Measurements from ENCODE around the gene ESRRA.

The ESRRA gene

DNA sequence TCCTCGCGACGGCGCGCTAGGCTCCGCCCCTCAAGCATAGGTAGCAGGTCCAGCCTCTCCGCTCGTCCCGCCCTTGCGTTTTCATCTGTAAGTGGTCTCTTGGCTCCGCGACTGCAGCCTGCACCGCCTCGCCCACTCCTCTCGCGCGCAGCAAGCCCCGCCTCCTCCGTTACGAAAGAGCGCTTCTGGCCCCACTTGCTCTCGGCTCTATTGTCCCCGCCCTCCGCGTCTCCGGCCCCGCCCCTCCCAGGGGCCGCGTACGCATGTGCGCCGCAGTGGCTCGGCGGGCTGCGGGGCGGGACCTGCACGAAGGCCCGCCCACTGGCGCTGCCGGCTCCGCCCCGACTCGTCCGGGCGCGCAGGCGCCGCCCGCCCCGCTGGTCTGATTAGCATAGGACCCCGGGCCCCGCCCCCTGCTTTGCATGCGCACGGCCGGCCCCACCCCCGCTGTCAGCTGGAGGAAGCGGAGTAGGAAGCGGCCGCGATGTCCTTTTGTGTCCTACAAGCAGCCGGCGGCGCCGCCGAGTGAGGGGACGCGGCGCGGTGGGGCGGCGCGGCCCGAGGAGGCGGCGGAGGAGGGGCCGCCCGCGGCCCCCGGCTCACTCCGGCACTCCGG, at the start of gene ESRRA:
TSS of gene ESRRA (plus strand) at position 450 of the 616 bp plus-strand sequence. CDS start 1,656 bp downstream, outside the sequence.
- peak; percentile 99 for DNase-seq (ENCODE audit: low spot score)

DNA sequence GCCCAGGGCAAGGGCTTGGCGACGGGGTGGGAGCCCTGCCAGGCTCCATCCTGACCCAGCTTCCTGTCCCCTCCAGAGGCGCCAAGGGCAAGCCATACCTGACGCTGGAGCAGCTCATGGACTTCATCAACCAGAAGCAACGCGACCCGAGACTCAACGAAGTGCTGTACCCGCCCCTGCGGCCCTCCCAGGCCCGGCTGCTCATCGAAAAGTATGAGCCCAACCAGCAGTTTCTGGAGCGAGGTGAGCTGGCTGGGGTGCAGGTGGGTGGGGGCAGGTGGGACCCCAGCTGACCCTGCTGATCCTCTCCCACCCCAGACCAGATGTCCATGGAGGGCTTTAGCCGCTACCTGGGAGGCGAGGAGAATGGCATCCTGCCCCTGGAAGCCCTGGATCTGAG, 49.0 kb upstream of the ESRRA start:
- no peak for DNase-seq (ENCODE audit: low spot score)

DNA sequence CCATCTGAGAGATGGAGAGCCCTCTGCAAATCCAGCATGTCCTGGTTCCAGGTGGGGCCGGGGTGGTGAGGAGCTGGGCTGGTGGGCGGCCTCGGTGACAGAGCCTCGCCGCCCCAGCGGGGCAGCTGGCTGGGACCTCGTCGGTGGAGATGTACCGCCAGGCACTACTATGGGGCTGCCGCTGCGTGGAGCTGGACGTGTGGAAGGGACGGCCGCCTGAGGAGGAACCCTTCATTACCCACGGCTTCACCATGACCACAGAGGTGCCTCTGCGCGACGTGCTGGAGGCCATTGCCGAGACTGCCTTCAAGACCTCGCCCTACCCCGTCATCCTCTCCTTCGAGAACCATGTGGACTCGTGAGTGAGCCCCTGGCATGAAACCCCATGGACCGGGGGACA, 47.0 kb upstream of the ESRRA start:
- no peak for DNase-seq (ENCODE audit: low spot score)

DNA sequence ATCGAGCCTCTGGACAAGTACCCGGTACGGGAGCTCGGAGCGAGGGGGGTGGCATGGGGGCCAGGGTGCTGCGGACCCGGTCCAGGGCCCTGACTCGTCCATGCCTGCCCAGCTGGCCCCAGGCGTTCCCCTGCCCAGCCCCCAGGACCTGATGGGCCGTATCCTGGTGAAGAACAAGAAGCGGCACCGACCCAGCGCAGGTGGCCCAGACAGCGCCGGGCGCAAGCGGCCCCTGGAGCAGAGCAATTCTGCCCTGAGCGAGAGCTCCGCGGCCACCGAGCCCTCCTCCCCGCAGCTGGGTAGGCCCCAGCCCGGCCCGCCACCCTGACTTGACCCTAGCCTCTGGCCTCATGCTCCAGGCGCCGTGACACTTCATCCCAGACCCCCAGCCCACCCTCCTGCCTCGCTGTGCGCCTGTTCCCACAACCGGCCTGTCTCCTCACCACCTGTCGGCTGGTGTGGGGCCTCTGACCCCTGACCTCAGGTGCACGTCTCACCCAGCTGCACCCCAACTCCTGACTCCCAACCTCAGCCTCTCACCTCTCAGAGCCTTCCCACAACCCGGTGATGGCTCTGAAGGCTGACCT, 46.3 kb upstream of the ESRRA start:
- DNase-seq (ENCODE audit: low spot score): no peak

DNA sequence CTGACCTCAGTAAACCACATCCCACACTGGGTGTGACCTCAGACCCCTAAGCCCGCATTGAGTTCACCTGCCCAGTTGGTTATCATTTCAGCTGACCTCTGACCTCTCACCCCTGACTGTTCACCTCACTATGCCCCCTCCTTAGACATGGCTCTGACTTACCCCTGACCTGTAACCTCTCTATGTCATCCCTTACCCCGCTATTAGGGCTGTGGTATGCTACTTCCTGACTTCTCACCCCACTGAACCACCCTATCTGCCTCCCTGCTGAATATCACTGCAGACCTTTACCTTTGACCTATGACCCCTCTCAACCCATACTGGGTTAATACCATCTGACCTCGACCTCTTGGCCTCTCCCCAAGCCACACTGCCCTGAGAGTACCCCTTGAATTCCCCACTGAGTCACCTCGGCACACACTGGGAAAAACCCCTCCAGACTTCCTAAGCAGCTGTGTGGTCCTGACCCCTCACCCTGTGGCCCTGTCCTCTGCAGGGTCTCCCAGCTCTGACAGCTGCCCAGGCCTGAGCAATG, 45.7 kb upstream of the ESRRA start:
- DNase-seq (ENCODE audit: low spot score): no peak

DNA sequence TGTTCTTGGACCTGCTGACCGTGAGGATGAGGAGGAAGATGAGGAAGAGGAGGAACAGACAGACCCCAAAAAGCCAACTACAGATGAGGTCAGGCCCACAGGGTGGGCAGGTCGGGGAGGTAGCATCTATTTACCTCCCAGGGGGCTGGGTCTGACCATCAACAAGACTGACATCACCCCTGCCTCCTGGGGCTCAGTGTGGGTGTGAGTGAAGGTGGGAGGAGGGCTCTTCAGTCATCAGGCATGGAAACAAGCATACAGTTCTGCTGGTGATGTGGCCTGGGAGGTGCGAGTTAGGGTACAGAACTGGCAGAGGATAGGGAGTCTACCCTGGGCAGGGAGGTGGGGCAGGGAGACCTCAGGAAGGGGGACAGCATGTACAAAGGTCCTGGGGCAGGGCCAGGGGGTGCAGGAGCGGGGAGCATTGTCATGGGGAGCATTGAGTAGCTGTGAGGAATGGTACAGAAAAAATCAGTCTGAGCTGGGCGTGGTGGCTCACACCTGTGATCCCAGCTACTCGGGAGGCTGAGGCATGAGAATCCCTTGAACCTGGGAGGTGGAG, 45.1 kb upstream of the ESRRA start:
- no peak for DNase-seq (ENCODE audit: low spot score)

DNA sequence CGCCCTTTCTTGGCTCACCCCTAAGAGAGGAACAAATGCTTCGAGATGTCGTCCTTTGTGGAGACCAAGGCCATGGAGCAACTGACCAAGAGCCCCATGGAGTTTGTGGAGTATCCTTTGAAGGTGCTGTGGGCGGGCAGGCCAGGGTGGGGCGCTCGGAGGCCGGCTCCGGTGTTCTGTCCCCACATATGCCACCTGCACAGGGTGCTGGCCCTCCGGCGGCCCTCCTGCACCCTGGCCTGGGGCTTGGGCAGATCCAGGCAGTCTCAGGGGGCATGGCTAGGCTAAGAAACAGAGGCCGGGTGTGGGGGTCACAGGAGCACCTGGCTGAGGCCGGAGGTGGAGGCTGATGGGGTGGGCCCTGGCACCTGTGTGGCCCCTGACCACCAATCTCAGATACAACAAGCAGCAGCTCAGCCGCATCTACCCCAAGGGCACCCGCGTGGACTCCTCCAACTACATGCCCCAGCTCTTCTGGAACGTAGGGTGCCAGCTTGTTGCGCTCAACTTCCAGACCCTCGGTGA, 43.7 kb upstream of the ESRRA start:
- no peak for DNase-seq (ENCODE audit: low spot score)

DNA sequence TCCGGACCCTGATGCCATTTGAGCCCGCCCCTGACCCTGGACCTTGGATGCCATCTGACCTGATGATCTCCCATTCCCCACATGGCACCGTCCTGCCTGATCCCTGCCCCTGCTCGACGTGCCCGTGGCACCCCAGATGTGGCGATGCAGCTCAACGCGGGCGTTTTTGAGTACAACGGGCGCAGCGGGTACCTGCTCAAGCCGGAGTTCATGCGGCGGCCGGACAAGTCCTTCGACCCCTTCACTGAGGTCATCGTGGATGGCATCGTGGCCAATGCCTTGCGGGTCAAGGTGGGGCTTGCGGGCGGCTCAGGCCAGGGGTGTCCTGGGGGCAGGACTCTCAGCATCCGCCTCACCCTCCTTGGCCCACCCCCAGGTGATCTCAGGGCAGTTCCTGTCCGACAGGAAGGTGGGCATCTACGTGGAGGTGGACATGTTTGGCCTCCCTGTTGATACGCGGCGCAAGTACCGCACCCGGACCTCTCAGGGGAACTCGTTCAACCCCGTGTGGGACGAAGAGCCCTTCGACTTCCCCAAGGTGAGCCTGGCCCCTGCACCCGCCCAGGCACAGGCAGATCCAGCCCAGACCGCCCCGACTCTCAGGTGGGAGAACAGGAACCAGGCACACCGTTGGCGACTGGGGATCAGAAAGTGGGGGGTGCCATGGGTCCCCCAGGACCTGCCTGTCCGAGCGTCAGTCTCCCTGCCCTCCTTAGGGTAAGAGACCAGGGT, 42.9 kb upstream of the ESRRA start:
- DNase-seq (ENCODE audit: low spot score): no peak

DNA sequence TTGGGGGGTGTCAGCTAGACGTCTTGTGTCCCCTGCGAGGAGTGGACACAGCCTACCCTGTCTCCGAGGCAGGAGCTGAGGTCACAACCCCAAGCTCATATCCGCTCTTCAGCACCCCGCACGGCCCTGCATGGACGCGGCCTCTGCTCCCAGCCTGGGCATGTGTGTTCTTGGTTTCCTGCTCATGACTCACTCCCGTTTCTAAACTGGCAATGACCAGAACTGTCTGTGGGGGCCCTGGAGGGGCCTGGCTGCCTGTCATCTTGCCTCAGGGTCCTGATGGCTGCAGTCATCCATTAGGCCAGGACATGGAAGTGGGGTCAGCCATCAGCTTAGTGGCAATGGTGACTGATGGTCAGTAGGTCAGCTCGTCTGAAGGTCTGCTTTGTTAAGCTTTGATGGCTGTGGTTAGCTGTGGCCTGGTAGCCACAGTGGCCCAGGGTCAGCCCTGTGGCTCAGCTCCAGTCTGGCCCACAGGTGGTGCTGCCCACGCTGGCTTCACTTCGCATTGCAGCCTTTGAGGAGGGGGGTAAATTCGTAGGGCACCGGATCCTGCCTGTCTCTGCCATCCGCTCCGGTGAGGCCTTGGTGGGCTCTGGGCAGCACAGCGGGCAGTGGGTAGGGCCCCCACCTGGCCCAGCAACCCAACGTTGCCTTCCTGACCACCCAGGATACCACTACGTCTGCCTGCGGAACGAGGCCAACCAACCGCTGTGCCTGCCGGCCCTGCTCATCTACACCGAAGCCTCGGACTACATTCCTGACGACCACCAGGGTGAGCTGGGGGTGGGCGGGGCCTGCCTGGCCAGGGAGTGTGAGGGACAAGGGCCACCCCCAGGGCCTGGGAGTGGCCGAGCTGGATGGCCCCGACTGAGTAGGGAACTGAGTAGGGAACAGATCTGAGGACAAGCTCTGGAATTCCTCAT, 42.0 kb upstream of the ESRRA start:
- DNase-seq (ENCODE audit: low spot score): no peak

DNA sequence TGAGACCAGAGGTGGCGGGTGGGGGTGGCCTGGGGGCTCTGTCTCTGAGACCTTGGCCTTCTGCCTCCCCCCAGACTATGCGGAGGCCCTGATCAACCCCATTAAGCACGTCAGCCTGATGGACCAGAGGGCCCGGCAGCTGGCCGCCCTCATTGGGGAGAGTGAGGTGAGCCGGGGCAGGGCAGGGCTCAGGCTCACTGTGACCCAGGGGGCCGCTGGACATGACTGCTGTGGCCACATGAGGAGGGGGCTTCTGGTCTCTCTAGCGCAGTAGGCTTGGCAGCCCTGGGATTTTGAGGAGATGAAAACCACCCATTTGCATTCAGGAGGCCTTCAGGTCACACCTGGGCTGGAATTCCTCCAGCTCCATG, 41.4 kb upstream of the ESRRA start:
- no peak for DNase-seq (ENCODE audit: low spot score)

DNA sequence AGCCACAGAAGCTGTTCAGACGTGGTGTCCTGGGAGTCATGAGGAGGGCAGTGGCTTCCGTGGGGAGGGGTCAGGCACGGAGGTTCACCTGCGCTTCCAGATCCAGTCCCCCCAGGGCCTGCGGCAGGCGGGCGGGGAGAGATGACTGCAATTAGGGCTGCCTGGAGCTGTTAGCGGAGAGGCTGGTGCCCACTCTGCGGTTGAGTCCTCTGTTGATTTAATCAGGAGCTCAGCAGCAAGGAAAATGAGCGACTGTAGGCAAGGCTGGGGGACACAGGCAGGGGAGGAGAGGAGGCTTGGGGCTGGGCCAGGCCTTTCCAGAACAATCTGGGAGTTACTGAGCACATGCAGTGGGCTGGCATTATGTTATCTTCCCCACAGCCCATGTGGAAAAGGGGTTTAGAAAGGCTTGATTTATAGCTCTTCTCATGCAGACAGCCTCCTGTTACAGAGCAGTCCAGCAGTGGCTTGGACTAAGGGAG, 40.9 kb upstream of the ESRRA start:
- no peak for DNase-seq (ENCODE audit: low spot score)

DNA sequence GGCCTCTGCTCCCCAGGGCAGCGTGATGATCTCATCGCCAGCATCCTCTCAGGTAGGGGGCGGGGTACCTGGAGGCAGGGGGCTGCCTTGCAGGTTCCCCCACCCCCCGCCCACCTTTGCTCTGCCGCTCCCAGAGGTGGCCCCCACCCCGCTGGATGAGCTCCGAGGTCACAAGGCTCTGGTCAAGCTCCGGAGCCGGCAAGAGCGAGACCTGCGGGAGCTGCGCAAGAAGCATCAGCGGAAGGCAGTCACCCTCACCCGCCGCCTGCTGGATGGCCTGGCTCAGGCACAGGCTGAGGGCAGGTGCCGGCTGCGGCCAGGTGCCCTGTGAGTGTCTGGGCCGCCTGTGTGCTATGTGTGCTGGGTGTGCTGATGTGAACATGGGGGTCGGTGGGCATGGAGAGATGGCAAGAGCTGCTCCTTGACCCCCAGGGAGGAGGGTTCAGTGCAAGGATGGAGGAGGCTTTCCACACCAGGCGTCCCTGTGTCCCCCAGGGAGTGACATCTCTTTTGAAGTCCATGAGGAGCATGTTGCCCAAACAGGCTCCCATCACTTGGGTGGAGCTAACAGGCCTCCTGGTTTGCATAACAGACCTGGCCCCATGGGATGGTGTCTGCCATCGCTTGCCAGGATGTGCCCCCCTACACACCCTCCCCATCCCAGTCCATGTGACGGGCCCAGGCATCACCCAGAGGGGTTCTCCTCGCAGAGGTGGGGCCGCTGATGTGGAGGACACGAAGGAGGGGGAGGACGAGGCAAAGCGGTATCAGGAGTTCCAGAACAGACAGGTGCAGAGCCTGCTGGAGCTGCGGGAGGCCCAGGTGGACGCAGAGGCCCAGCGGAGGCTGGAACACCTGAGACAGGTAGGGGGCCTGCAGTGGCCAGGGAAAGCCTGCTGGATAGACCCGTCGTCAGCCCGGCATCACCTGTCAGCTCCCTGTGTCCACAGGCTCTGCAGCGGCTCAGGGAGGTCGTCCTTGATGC, 39.9 kb upstream of the ESRRA start:
- no peak for DNase-seq (ENCODE audit: low spot score)

DNA sequence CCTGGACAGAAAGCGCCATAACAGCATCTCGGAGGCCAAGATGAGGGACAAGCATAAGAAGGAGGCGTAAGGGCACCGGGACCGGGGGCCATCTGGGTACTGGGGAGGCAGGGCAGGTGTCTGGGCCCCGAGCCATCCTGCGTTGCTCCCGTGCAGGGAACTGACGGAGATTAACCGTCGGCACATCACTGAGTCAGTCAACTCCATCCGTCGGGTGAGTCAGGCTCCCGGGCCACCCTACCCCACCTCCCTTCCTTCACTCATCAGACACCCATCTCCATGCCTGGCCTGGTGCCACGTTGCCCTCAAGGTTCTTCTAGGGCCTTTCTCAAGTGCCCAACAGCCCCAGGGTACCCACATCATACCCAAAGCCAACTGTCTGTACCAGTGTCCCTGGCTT, 39.0 kb upstream of the ESRRA start:
- DNase-seq (ENCODE audit: low spot score): no peak

DNA sequence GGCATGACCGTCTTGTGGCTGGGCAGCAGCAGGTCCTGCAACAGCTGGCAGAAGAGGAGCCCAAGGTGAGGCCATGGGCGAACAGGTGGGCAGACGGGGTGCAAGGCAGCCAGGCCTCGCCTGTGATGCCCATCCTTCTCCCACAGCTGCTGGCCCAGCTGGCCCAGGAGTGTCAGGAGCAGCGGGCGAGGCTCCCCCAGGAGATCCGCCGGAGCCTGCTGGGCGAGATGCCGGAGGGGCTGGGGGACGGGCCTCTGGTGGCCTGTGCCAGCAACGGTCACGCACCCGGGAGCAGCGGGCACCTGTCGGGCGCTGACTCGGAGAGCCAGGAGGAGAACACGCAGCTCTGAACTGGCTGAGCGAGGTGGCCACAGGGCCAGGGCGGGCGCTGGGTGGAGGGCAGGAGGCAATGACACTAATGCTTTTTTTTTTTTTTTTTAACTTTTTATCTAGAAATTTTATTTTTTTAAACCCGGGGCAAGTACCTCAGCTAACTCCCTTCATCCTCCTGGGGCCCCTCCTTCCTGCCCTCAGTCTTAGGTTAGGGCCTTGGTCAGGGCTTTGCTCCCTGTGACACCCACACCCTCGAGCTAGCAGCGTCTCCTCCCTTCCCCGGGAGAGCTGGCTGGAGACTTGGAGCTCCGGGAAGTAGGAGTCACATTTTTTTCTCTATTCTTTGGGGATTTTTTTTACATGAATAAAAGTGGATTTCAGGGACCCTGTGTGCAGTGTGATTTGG, 37.9 kb upstream of the ESRRA start:
- no peak for DNase-seq (ENCODE audit: low spot score)

DNA sequence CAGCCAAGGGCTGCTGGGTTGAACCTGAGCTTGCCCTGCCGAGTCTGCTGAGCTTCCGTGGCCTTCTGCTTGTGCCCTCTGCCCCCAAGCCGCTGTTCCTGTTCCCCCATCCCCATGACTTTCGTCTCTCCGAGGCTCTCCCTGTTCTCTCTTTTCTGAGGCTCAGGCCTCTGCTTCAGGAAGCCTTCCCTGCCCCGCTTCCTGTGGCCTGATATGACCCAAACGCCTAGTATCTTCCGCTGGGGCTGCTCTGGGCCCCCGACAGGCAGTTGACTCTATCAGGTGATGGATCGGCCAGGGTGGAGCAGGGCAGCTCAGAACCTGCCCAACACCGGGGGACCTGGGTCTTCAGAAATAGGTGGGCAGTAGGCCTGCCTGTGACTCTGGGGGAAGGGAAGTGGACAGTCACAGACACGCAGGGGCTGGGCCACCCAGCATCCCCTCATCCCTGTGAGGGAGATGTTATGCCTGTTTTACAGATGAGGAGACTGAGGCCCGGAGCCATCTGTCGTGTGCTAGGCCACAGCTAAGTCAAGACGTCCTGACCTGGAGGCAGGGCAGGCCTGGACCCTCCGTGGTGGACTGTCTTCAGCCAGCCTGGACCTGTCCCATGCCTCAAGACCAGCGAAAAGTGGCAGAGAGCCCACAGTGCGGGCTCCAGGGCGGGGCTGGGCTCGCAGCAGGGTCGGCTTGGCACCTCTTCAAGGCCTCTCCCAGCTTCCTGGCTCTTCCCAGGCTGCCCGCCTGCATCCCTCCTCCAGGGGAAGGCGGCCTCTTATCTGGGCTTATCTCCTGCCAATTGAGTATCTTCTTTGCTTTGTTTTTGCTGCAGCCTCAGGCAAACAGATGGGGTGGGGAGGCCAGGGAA, 37.1 kb upstream of the ESRRA start:
- DNase-seq (ENCODE audit: low spot score): no peak

DNA sequence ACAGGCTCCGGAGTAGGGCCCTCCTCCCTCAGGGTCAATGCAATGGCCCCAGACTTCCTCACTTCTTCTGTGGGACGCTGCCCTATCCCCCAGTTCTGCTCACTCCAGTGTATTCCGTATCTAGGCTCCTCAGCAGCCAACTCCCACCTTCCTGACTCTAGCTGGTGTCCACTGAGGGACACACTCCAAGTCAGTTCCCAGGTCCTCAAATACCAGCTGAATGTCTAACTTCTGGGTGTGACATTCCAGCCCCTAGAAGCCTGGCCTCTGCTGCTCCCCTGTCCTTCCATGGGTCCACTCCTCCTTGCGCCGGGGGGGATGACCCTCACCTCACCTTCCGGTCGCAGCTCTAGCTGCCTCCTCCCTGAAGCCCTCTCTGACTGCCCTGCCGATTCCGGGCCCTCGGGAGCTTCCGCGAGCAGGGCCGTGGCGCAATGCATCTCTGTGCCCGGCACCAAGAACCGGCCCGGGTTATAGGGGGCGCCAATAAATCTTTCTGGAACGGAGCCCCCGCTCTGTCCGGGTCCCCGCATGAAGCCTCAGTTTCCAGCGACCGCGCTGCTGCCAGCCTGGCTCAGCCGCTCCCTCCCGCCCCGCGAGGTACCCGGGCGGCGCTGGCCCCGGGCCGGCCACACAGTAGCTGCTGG, 36.3 kb upstream of the ESRRA start:
- no peak for DNase-seq (ENCODE audit: low spot score)

DNA sequence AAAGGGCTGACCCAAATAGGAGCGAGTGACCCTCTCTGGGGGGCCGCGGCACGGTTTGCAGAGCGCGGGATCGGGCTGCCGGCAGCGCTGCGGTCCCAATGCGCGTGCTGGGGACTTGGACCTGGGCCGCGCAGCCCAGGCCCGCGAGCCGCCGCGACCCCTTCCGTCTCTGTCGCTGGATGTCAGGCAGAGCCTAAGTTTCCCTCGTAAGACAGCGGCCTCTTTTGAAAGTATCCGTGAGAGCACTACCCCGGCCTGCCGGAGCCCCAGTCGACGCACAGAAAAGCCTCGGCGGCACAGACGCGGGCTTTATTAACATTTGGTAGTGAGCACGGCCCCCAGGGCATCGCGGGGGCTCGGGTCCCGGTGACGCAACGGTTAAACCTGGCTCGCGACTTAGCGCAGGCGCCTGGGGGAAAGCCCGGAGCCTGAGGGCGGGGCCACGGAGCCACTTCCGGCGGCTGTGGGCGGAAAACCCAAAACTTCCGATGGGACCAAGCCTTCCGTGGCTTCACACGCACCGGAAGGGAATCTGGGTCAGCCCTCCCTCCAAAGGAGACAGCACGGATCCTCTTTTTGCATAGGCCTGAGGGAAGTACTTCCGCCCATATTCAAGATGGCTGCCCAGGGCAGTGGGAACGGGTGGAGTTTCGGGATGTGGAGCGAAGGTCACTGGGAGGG, 35.6 kb upstream of the ESRRA start:
- DNase-seq (ENCODE audit: low spot score): peak; percentile 86
